H1 (cell line): Measurements from ENCODE around the gene GTF3C2. TPM values are rescaled to one million over a fixed set of nuclear protein-coding genes. Genes with fewer than 3 reads are reported as not detected.

Source experiments
- CBX5 ChIP-seq: fragments of 300-800, 300-1000 bp; sonication (generic); IDR thresholded peaks from 2 replicates; pipeline ENCODE4 v1.7.1; 2016; ENCODE audit warnings: antibody characterized with exemption, low read length, low read depth
- EZH2 ChIP-seq: fragments of 200-600 bp; sonication (generic); IDR thresholded peaks from 2 replicates; pipeline ENCODE4 v1.7.1; 2012; ENCODE audit warnings: low read depth, mild to moderate bottlenecking, moderate library complexity, low read length, inconsistent platforms; ENCODE audit not compliant: severe bottlenecking
- GTF2F1 ChIP-seq: IDR thresholded peaks from 2 replicates; pipeline ENCODE4 v1.6.1; 2012; ENCODE audit warnings: low read depth, low read length, improper control_type of control experiment, borderline replicate concordance
- NANOG ChIP-seq: IDR thresholded peaks from 2 replicates; pipeline ENCODE4 v1.6.1; 2011; ENCODE audit warnings: low read length, low read depth, mild to moderate bottlenecking, inconsistent platforms; ENCODE audit not compliant: insufficient read depth, poor library complexity, severe bottlenecking
- POLR2AphosphoS5 ChIP-seq: IDR thresholded peaks from 2 replicates; pipeline ENCODE4 v1.6.1; 2011; ENCODE audit warnings: low read depth, low read length
- polyA plus RNA-seq, 7 experiments: library from polyadenylated mRNA; depleted of rRNA in 3 of 7; stranded (reverse) in 5 of 7; unstranded in 2 of 7; fragments of >200 nt in 5 of 7; fragments of 200-250 nt in 2 of 7; gene quantifications; 1 replicate in 5 of 7; 2 replicates in 1 of 7; 4 replicates in 1 of 7; pipeline versions ENCODE4 v1.2.1 to v1.2.3, GENCODE V29; 2011 to 2013; ENCODE audit warnings: missing spikeins in 2 of 7, mixed read lengths in 2 of 7
- total RNA-seq: library from RNA; stranded (reverse); fragmentation: NEBNext Ultra II Directional; extraction: Animal tissue kit (Norgen Biotek cat#: 25700); gene quantifications from 2 replicates; pipeline ENCODE4 v1.2.1, GENCODE V29; 2021

Gene GTF3C2
- total and polyA plus RNA-seq, 2 of the 8 experiments (the other 6 are each of a cell fraction or from before 2014, with no cell fraction given): 118 to 127 TPM

DNA sequence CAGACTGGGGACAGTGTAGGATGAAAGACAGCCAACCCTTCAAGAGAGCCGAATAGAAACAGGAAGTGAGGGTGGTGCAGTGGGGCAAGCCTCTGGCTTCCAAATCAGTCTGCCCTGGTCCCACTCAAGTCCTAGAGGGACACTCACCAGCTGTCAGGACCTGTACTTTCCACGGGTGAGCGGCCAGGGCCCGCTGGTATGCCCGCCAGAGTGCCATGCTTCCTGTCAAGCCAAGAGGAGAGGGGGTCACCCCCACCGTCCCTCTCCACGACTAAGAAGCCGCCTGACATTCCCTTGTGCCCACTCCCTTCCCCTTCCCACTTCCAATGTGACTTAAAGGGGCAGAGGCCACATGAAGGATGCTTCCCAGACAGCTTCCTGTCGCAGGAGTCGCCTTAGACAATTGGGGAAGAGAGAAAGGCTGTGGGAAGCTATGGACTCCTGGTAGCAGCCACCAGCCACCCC is 34.2 kb downstream of the GTF3C2 start (continued):
- no peak for TF ChIP-seq EZH2
- TF ChIP-seq NANOG: no peak
- no peak for TF ChIP-seq GTF2F1
- TF ChIP-seq POLR2AphosphoS5: no peak
- TF ChIP-seq CBX5: no peak
